ENCODE measurements around the gene FPR3.

FPR3 gene

DNA sequence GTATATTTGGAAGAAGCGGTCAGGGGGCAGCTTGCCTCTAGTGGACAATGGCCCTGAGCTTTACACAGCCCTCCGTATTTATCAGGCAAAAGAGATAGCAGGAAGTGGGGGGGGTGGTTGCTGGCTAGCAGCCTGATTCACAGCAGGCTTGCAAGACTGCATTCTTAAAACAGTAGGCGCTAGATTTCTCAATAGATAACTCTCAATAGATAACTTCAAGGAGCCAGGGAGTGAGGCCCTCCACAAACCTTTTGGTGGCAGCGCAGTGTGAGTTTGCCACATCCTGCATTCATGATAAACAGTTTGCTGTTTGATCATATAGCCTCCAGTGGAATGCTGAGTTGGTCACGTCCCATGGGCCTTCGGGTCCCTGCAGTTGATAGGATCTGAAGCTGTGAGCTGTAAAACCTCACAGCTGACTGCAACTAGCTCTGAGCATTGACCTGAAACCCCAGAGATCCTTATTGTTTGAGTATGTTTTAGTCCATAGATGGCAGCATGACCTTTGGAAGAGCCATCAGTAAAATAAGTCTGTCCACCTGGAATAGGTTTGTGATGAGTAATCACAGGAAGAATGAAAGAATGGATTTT, 12.2 kb downstream of the FPR3 start:
- Histone ChIP-seq H3K4me1 (ENCODE audit: control insufficient read depth, insufficient read depth, low read length, unreplicated experiment) (peaks cover 16% of the 10 kb centered on the region), H3K4me3 (ENCODE audit: low read depth, low read length) (no peak overlapping the region), H3K27ac (ENCODE audit: low read depth, low read length) (peak overlapping the region; percentile 13; the same call in 1 of the 2 replicates)

DNA sequence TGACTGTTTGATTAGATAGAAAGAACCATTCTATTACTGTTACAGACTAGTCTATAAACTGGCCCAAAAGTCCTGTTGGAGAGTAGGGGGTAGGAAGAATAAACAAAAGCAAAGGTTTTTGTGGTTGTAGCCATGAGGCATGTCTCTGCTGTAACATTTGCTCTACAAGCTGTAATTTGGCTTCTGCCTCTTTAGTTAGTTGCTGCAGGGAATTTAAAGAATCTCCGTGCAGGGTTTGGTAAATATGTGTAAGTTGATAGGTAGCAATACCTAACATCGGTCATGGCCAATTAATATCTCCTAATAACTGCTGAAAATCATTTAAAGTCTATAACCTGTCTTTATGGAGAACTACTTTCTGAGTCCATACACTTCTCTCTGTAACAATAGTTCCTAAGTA, 13.0 kb downstream of the FPR3 start:
- no peak overlapping the region for H2AFZ ChIP-seq (ENCODE audit: low read length, unreplicated experiment)
- H3K79me2 ChIP-seq (ENCODE audit: control insufficient read depth, insufficient read depth, low read length, unreplicated experiment), result no peaks in the 10 kb centered on the region
- peaks cover 16% of the 10 kb centered on the region for H3K4me1 ChIP-seq (ENCODE audit: control insufficient read depth, insufficient read depth, low read length, unreplicated experiment)
- no peak overlapping the region for H3K27ac ChIP-seq (ENCODE audit: low read depth, low read length)
- H3K27me3 ChIP-seq (ENCODE audit: insufficient read depth, low read length), result no peaks in the 10 kb centered on the region
- H3K36me3 ChIP-seq (ENCODE audit: insufficient read depth, low read length), result no peaks in the 10 kb centered on the region
- no peak overlapping the region for H3K4me3 ChIP-seq (ENCODE audit: low read depth, low read length)

More for the DNA sequence above, 12.2 kb downstream of the FPR3 start:
- no peaks in the 10 kb centered on the region for H3K27me3 ChIP-seq (ENCODE audit: insufficient read depth, low read length)
- no peak overlapping the region for H2AFZ ChIP-seq (ENCODE audit: low read length, unreplicated experiment)
- H3K36me3 ChIP-seq (ENCODE audit: insufficient read depth, low read length), result no peaks in the 10 kb centered on the region
- H3K79me2 ChIP-seq (ENCODE audit: control insufficient read depth, insufficient read depth, low read length, unreplicated experiment), result no peaks in the 10 kb centered on the region

GRCh38 chr19:51808333-51808986, 13.5 kb downstream of the FPR3 start:
- Histone ChIP-seq H2AFZ (ENCODE audit: low read length, unreplicated experiment) (no peak overlapping the region), H3K79me2 (ENCODE audit: control insufficient read depth, insufficient read depth, low read length, unreplicated experiment) (no peaks in the 10 kb centered on the region), H3K36me3 (ENCODE audit: insufficient read depth, low read length) (no peaks in the 10 kb centered on the region), H3K27ac (ENCODE audit: low read depth, low read length) (no peak overlapping the region), H3K4me3 (ENCODE audit: low read depth, low read length) (no peak overlapping the region), H3K27me3 (ENCODE audit: insufficient read depth, low read length) (no peaks in the 10 kb centered on the region), H3K4me1 (ENCODE audit: control insufficient read depth, insufficient read depth, low read length, unreplicated experiment) (peaks cover 16% of the 10 kb centered on the region)

- H2AFZ ChIP-seq (ENCODE audit: low read length, unreplicated experiment), result no peak overlapping the region
- no peak overlapping the region for H3K27ac ChIP-seq (ENCODE audit: low read depth, low read length)
- no peaks in the 10 kb centered on the region for H3K36me3 ChIP-seq (ENCODE audit: insufficient read depth, low read length)
- H3K4me1 ChIP-seq (ENCODE audit: control insufficient read depth, insufficient read depth, low read length, unreplicated experiment), result peaks cover 16% of the 10 kb centered on the region
- no peak overlapping the region for H3K4me3 ChIP-seq (ENCODE audit: low read depth, low read length)
- no peaks in the 10 kb centered on the region for H3K27me3 ChIP-seq (ENCODE audit: insufficient read depth, low read length)
- no peaks in the 10 kb centered on the region for H3K79me2 ChIP-seq (ENCODE audit: control insufficient read depth, insufficient read depth, low read length, unreplicated experiment)
Observed at GRCh38 chr19:51809787-51810186, 14.8 kb downstream of the FPR3 start.

DNA sequence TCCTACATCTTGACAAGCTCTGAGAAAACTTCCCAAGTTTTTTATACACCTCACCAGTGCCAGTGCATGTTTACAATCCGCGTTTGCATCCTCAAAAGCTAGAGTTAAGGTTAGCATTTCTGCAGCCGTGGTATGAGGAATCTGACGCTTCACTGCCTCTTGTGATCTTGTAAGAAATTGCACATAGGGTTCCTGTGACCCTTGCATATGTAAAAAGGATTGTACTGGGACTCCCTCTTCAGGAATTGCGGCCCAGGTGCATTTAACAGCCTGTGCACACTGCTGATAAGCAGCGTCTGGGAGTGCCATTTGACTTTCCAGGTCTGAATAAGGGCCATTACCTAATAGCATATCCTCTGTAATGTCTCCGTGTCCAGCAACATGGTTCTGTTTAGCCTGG, 15.3 kb downstream of the FPR3 start:
- H3K27me3 ChIP-seq (ENCODE audit: insufficient read depth, low read length), result no peaks in the 10 kb centered on the region
- H3K4me1 ChIP-seq (ENCODE audit: control insufficient read depth, insufficient read depth, low read length, unreplicated experiment), result peaks cover 16% of the 10 kb centered on the region
- H3K27ac ChIP-seq (ENCODE audit: low read depth, low read length), result no peak overlapping the region
- no peak overlapping the region for H3K4me3 ChIP-seq (ENCODE audit: low read depth, low read length)
- H3K36me3 ChIP-seq (ENCODE audit: insufficient read depth, low read length), result no peaks in the 10 kb centered on the region
- H3K79me2 ChIP-seq (ENCODE audit: control insufficient read depth, insufficient read depth, low read length, unreplicated experiment), result no peaks in the 10 kb centered on the region
- H2AFZ ChIP-seq (ENCODE audit: low read length, unreplicated experiment), result no peak overlapping the region

DNA sequence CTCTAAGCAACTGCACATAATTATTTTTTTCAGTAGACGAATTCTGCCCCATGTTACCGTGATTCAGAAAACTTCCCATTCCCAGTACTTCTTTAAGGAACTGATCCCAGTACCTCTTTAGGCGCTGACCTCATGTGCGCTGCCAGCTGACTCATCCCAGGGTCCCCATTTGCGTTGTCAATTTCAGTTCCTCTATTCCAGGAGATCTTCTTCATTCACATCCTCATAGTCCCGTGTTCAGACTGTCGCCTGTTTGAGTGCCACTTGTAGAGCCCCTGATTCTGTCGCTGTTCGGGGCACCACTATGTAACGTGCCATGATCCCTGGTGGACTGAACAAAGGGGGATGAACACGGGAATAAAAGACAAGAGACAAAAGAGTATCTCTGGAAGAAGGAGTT, 16.4 kb downstream of the FPR3 start:
- no peak overlapping the region for H3K27ac ChIP-seq (ENCODE audit: low read depth, low read length)
- no peaks in the 10 kb centered on the region for H3K36me3 ChIP-seq (ENCODE audit: insufficient read depth, low read length)
- 0 out of 2 replicates have a peak, but pooled peaks cover under 1% of the 10 kb centered on the region for H3K27me3 ChIP-seq (ENCODE audit: insufficient read depth, low read length)
- no peaks in the 10 kb centered on the region for H3K79me2 ChIP-seq (ENCODE audit: control insufficient read depth, insufficient read depth, low read length, unreplicated experiment)
- H3K4me3 ChIP-seq (ENCODE audit: low read depth, low read length), result no peak overlapping the region
- H3K4me1 ChIP-seq (ENCODE audit: control insufficient read depth, insufficient read depth, low read length, unreplicated experiment), result peaks cover 16% of the 10 kb centered on the region
- no peak overlapping the region for H2AFZ ChIP-seq (ENCODE audit: low read length, unreplicated experiment)

DNA sequence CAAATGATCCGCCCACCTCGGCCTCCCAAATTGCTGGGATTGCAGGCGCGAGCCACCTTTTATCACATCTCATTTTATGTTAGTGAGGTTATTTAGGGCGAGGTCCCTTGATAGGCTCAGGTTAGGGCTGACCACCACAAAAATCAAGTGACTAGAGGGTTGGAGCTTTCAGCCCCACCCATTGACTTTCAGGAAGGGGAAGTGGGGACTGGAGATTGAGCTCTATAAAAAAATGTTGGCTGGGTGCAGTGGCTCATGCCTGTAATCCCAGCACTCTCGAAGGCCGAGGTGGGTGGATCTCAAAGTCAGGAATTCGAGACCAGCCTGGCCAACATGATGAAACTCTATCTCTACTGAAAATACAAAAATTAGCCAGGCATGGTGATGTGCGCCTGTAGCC, 20.1 kb downstream of the FPR3 start:
- peaks cover 20% of the 10 kb centered on the region; the same call in 1 of the 2 replicates for H3K27me3 ChIP-seq (ENCODE audit: insufficient read depth, low read length)
- no peak overlapping the region for H2AFZ ChIP-seq (ENCODE audit: low read length, unreplicated experiment)
- no peak overlapping the region for H3K27ac ChIP-seq (ENCODE audit: low read depth, low read length)
- no peaks in the 10 kb centered on the region for H3K79me2 ChIP-seq (ENCODE audit: control insufficient read depth, insufficient read depth, low read length, unreplicated experiment)
- H3K4me3 ChIP-seq (ENCODE audit: low read depth, low read length), result no peak overlapping the region
- H3K4me1 ChIP-seq (ENCODE audit: control insufficient read depth, insufficient read depth, low read length, unreplicated experiment), result peaks cover 2% of the 10 kb centered on the region
- H3K36me3 ChIP-seq (ENCODE audit: insufficient read depth, low read length), result no peaks in the 10 kb centered on the region

DNA sequence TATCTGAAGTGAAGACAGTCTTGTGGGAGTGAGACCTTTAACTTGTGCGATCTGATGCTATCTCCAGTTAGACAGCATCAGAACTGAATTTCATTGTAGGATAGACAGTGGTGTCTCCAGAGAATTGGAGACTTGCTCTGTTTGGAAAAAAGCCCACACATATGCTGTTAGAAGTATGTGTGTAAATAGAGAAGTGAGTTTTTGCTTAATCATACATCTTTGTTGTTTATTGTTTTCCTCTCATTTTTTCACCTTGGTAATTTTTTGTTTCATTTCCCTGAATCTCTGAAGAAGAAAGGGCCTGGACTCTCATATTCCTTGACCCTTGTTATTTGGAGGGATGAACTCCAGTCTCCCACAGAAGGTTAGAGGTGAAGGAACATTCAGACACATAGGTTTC, 21.8 kb downstream of the FPR3 start:
- H3K27ac ChIP-seq (ENCODE audit: low read depth, low read length), result no peak overlapping the region
- H3K4me1 ChIP-seq (ENCODE audit: control insufficient read depth, insufficient read depth, low read length, unreplicated experiment), result no peaks in the 10 kb centered on the region
- H2AFZ ChIP-seq (ENCODE audit: low read length, unreplicated experiment), result no peak overlapping the region
- H3K79me2 ChIP-seq (ENCODE audit: control insufficient read depth, insufficient read depth, low read length, unreplicated experiment), result no peaks in the 10 kb centered on the region
- H3K4me3 ChIP-seq (ENCODE audit: low read depth, low read length), result no peak overlapping the region
- peaks cover 20% of the 10 kb centered on the region; the same call in 1 of the 2 replicates for H3K27me3 ChIP-seq (ENCODE audit: insufficient read depth, low read length)
- no peaks in the 10 kb centered on the region for H3K36me3 ChIP-seq (ENCODE audit: insufficient read depth, low read length)

DNA sequence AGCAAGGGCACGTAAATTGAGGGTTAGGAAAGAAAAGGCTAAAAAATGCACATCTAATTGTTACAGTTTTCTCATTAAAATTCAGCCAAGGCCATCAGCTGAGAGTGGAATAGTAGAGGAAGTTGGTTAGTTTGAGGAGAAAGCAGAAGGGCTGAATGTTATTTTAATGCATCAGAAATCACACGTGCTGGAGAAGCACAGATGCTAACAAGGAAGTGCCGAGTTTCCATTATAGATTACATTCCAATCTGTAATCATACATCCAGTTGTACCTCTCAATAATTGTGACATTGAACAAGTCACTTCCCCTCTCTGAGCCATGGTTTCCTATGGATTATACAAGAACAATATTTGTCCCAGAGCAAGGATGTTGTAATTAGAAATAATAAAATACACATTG, 25.1 kb downstream of the FPR3 start:
- Histone ChIP-seq H3K27me3 (ENCODE audit: insufficient read depth, low read length) (peaks cover 20% of the 10 kb centered on the region; the same call in 1 of the 2 replicates), H2AFZ (ENCODE audit: low read length, unreplicated experiment) (no peak overlapping the region), H3K36me3 (ENCODE audit: insufficient read depth, low read length) (no peaks in the 10 kb centered on the region), H3K79me2 (ENCODE audit: control insufficient read depth, insufficient read depth, low read length, unreplicated experiment) (no peaks in the 10 kb centered on the region), H3K4me3 (ENCODE audit: low read depth, low read length) (no peak overlapping the region), H3K4me1 (ENCODE audit: control insufficient read depth, insufficient read depth, low read length, unreplicated experiment) (no peaks in the 10 kb centered on the region), H3K27ac (ENCODE audit: low read depth, low read length) (no peak overlapping the region)

GRCh38 chr19:51820831-51821446, 26.0 kb downstream of the FPR3 start:
- Histone ChIP-seq H3K27ac (ENCODE audit: low read depth, low read length) (no peak overlapping the region), H3K27me3 (ENCODE audit: insufficient read depth, low read length) (peaks cover 24% of the 10 kb centered on the region; the same call in 1 of the 2 replicates), H3K4me1 (ENCODE audit: control insufficient read depth, insufficient read depth, low read length, unreplicated experiment) (no peaks in the 10 kb centered on the region), H3K4me3 (ENCODE audit: low read depth, low read length) (no peak overlapping the region), H3K79me2 (ENCODE audit: control insufficient read depth, insufficient read depth, low read length, unreplicated experiment) (no peaks in the 10 kb centered on the region), H3K36me3 (ENCODE audit: insufficient read depth, low read length) (no peaks in the 10 kb centered on the region), H2AFZ (ENCODE audit: low read length, unreplicated experiment) (no peak overlapping the region)

DNA sequence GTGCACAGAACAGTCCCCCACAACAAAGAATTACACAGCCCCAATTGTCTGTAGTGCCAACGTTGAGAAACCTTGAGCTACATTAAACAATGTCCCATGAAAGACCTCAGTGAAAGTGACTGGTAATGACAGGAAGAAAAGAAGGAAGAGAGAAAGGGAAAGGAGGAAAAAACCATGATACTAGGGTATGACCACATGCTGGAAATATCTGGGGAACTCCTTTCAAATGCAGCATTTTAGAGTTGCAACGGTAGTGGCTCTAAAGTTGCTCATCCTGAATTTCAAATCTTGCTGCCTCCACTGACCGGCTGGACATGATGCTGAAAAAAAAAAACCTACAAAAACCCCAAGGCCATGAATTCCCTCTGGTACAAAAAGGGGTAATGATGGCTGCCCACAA, 26.5 kb downstream of the FPR3 start:
- H3K36me3 ChIP-seq (ENCODE audit: insufficient read depth, low read length), result no peaks in the 10 kb centered on the region
- peaks cover 23% of the 10 kb centered on the region; the same call in 1 of the 2 replicates for H3K27me3 ChIP-seq (ENCODE audit: insufficient read depth, low read length)
- no peak overlapping the region for H2AFZ ChIP-seq (ENCODE audit: low read length, unreplicated experiment)
- H3K4me1 ChIP-seq (ENCODE audit: control insufficient read depth, insufficient read depth, low read length, unreplicated experiment), result no peaks in the 10 kb centered on the region
- no peak overlapping the region for H3K4me3 ChIP-seq (ENCODE audit: low read depth, low read length)
- no peaks in the 10 kb centered on the region for H3K79me2 ChIP-seq (ENCODE audit: control insufficient read depth, insufficient read depth, low read length, unreplicated experiment)
- H3K27ac ChIP-seq (ENCODE audit: low read depth, low read length), result no peak overlapping the region
